ENCODE results near the gene RYR3.

The RYR3 gene

GRCh38 chr15:33506781-33507296, 196.1 kb downstream of the RYR3 start:
- DNase-seq (ENCODE audit: low read depth in 2 of 2), result no peak

GRCh38 chr15:33508703-33509102, 197.9 kb downstream of the RYR3 start:
- no peak for DNase-seq (ENCODE audit: low read depth in 2 of 2)

- DNase-seq (ENCODE audit: low read depth in 2 of 2), result no peak
These were observed 204.4 kb downstream of the RYR3 start for GRCh38 chr15:33515121-33515520.

GRCh38 chr15:33516563-33516962, 205.8 kb downstream of the RYR3 start:
- DNase-seq (ENCODE audit: low read depth in 2 of 2), result no peak

- DNase-seq (ENCODE audit: low read depth in 2 of 2), result no peak
These were observed 207.2 kb downstream of the RYR3 start for GRCh38 chr15:33517944-33518343.

GRCh38 chr15:33518421-33518820, 207.7 kb downstream of the RYR3 start:
- DNase-seq (ENCODE audit: low read depth in 2 of 2), result no peak

GRCh38 chr15:33524274-33524673, 213.5 kb downstream of the RYR3 start:
- no peak for DNase-seq (ENCODE audit: low read depth in 2 of 2)

- DNase-seq (ENCODE audit: low read depth in 2 of 2), result no peak
These were observed 215.8 kb downstream of the RYR3 start for GRCh38 chr15:33526532-33526931.

- DNase-seq (ENCODE audit: low read depth in 2 of 2), result no peak
These were observed 222.4 kb downstream of the RYR3 start for GRCh38 chr15:33533197-33533596.

- DNase-seq (ENCODE audit: low read depth in 2 of 2), result no peak
These were observed 223.9 kb downstream of the RYR3 start for GRCh38 chr15:33534642-33535041.

GRCh38 chr15:33535135-33535534, 224.4 kb downstream of the RYR3 start:
- no peak for DNase-seq (ENCODE audit: low read depth in 2 of 2)

- no peak for DNase-seq (ENCODE audit: low read depth in 2 of 2)
These were observed 229.2 kb downstream of the RYR3 start for GRCh38 chr15:33539825-33540573.

GRCh38 chr15:33543957-33544356, 233.2 kb downstream of the RYR3 start:
- DNase-seq (ENCODE audit: low read depth in 2 of 2), result no peak

GRCh38 chr15:33545866-33546265, 235.1 kb downstream of the RYR3 start:
- DNase-seq (ENCODE audit: low read depth in 2 of 2), result no peak

GRCh38 chr15:33547876-33548275, 237.1 kb downstream of the RYR3 start:
- no peak for DNase-seq (ENCODE audit: low read depth in 2 of 2)

GRCh38 chr15:33551860-33552259, 241.1 kb downstream of the RYR3 start:
- no peak for DNase-seq (ENCODE audit: low read depth in 2 of 2)

- no peak for DNase-seq (ENCODE audit: low read depth in 2 of 2)
These were observed 242.4 kb downstream of the RYR3 start for GRCh38 chr15:33553157-33553556.

- DNase-seq (ENCODE audit: low read depth in 2 of 2), result no peak
These were observed 248.6 kb downstream of the RYR3 start for GRCh38 chr15:33559207-33559890.

GRCh38 chr15:33561407-33561806, 250.6 kb downstream of the RYR3 start:
- DNase-seq (ENCODE audit: low read depth in 2 of 2), result no peak

- no peak for DNase-seq (ENCODE audit: low read depth in 2 of 2)
These were observed 251.2 kb downstream of the RYR3 start for GRCh38 chr15:33561967-33562366.

GRCh38 chr15:33565094-33565493, 254.3 kb downstream of the RYR3 start:
- no peak for DNase-seq (ENCODE audit: low read depth in 2 of 2)

- no peak for DNase-seq (ENCODE audit: low read depth in 2 of 2)
These were observed 256.9 kb downstream of the RYR3 start for GRCh38 chr15:33567652-33568051.

GRCh38 chr15:33569036-33569435, 258.3 kb downstream of the RYR3 start:
- DNase-seq (ENCODE audit: low read depth in 2 of 2), result no peak

Data from stimulated activated CD4-positive, alpha-beta T cell treated with anti-CD3 and anti-CD28 coated beads, Interleukin-1b, Interleukin-23, amount 100 ng/mL, for 1 hour (primary cell).